Smooth muscle cell of the brain vasculature (primary cell): ENCODE data around the gene NFASC.

Experiments
- DNase-seq: peaks from one replicate; pipeline ENCODE4 v3.0.0-alpha.2; 2012; ENCODE audit warnings: low read depth, low spot score

The NFASC gene

GRCh38 chr1:204959836-204960235, 89.2 kb downstream of the NFASC start:
- no peak for DNase-seq

DNA sequence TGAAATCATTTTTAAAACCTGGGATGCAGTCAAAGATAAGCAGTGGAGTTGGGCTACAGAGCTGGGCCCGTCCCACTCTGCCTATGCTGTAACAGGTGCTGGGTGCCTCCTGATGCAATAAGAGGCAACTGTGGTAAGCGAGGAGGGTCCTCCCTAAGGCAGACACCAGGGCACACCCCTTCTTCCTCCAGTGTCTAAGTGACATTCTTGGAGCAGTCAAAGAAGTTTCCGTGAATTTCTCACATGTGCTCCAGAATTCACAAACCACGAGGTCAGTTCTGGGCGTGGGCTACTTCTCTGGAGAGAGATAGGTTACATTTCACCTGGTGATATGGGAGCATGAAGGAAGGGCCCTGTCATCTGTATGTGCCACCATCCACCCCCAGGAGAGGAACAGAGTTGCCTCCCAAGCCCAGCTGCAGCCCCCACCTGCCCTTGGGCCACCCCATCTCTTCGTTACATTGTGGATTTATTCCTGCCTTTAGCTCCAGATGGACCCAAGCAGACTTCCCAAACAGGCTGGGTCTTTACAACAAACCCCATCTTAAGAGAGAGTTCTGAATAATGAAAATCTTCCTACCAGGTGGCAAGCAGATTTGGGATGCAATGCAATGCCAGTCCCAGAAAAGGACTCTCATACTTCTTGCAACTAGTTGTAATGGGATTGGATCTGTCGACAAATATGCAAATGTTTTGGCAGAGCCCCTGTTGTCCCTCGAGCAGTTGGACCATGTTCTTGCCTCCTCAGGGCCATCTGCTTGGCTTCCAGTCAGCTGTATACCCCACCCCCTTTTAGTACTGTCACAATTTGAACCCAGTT, 89.9 kb downstream of the NFASC start:
- no peak for DNase-seq

- no peak for DNase-seq
Measured at GRCh38 chr1:204961765-204962419, 91.2 kb downstream of the NFASC start.

GRCh38 chr1:204962742-204963632, 92.3 kb downstream of the NFASC start:
- DNase-seq, result no peak

DNA sequence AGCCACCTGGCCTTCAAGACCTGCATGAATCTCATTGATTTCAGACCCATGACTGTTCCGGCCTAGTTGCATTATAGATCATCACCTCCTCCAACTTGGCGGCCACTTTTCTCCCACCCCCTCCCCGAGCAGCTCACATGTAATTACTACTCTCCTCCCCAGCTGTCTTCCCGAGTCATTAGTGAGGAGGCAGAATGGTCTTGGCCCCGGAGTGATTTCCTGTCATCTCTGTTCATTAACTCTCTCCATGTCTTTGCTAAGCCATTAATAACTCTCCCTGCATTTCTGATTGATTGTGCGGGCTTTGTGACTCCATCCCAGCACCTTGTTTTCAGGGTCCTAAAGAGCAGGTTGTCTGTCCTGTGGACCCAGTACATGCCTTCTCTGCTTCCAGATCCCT, 96.8 kb downstream of the NFASC start:
- no peak for DNase-seq

DNA sequence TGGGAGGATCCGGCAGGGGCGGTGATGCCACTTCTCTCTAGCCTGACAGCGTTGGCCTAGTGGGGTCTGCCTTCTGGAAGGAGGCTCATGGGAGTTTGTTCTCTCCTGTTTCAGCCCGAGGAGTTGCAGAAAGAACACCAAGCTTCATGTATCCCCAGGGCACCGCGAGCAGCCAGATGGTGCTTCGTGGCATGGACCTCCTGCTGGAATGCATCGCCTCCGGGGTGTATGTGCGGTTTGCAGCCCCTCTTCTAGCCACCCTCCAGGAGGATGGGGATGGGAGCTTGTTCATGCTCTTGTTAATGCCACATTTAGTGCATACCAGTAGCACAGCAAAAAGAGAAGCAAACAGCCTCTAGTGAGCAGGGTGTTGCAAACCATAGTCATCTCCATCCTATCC, 97.5 kb downstream of the NFASC start:
- DNase-seq, result no peak

GRCh38 chr1:204968951-204969350, 98.3 kb downstream of the NFASC start:
- no peak for DNase-seq

DNA sequence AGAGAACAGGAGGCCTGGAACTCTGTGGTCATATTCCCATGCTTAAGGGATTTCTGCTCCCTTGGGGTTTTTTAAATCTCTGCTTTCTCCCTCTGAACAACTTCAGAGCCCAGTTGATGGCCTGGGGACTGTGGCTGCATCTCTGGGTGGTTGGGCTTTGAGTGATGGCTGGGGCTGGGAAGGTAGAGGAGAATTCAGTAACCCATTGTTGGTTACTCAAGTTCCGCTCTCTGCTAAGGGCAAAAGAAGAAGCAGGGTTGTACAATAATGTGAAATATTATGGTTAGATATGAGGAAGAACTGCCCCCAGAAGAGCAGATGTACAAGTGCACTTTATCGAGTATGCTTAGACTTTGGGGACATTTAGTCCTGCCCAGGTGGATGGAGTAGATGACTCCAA, 100.3 kb downstream of the NFASC start:
- DNase-seq, result no peak

DNA sequence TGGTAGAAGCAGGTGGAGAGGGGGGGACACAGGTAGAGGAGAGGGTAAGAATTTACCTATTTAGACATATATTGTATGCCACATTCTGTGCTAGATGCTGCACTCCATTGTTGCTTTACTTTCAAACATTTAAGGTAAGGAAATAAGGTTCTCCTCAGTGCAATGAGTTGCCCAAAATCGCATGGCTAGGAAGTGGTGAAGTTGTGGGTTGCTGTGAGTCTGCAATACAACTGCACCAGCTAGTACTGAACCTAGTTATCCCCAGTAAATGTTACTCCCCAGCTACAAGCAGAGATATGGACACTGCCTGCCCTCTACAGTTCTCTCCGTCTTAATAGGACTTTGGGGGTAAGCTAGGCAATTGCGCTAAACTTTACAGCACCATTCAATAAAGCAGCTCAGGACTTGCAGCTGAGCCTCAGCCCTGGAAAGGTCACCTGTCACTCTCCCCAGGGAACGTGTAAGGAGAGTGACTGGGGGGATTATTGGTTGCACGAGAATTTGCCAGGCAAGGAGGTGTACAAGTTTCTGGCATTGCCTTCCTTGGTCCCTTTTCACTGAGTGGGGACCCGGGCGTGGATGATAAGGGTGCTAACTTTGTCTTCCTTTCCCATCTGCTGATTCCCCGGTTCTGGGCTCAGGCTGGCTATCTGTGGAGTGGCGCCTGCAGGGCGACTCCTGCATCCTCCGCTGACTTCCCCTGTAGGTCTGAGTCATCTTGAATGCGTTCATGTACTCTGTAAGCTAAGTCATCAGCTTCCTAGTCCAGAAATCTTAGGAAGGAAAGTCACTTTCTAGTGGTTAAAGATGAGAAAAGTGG, 101.1 kb downstream of the NFASC start:
- no peak for DNase-seq

DNA sequence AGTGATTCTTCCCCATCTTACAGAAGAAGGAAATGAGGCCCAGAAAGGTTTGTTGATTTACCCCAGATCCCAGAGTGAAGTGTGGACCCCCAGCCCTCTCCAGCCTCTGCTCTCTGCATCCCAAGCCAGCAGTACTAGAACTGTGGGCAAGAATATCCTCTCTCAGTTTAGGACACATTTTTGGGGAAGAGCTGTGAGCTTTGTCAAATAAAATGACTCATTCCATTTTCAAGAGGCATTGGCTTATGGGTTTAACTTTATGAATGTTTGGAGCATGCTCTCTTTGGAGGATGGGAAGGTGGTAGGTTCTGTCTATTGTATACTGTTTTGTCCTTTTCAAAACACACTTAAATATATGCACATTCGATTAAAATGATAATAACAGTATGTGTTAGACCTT, 101.8 kb downstream of the NFASC start:
- no peak for DNase-seq

- DNase-seq, result no peak
Measured at GRCh38 chr1:204973449-204973848, 102.8 kb downstream of the NFASC start.

DNA sequence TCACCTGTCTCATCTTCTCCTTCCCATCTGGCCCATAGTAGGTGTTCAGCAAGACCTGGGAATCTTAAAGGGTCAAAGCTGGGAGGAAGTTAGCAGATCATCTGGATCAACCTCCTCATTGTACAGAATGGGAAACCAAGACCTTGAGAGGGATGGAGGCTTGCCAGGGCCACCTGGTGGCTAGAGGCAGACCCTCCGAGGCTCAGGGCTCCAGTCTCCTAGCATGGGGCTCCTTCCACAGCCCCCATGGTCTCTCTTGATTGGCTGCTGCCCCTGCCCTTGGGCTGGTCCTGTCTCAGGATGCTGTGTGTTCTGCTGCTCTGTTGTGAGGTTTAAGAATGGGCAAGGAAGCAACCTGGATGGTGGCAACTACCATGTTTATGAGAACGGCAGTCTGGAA, 103.7 kb downstream of the NFASC start:
- no peak for DNase-seq

- no peak for DNase-seq
Measured at GRCh38 chr1:204975021-204975420, 104.4 kb downstream of the NFASC start.

GRCh38 chr1:204975568-204976235, 105.0 kb downstream of the NFASC start:
- peak; percentile 12 for DNase-seq

- DNase-seq, result no peak
Measured at GRCh38 chr1:204976646-204977045, 106.0 kb downstream of the NFASC start.

DNA sequence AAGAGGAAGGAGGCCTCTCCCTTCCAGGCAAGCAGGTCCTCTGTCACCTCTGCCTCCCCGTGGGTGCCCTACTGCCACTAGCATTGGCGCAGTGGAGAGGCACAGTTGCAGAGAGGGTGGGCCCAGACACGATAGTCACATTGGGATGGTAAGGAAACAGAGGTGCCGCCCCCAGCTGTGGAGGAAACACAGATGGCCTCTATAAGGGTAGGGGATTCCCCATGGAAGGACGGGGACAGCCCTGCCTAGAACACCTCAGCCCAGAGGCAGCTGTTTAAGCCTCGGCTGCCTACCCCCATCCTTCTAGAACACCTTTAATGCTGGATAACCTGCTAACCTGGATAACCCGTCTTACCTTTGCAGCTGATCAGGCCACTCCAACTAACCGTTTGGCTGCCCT, 106.7 kb downstream of the NFASC start:
- DNase-seq, result no peak

DNA sequence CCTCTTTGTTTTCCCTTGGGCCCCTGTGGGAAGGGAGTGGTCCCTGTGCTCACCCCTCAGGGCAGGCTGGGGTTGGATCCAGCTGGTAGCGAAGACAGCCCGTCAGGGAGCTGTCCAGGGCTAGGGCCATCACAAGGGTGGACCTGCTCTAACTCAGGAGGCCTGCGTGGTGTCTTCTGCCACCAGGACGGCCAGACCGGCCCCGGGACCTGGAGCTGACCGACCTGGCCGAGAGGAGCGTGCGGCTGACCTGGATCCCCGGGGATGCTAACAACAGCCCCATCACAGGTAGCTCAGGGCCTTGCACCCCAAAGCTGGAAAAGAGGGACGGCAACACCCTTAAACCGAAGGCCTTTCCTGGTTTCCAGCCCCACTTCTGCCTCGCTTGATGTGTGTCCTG, 108.1 kb downstream of the NFASC start:
- DNase-seq, result no peak

- DNase-seq, result no peak
Measured at GRCh38 chr1:204979306-204979705, 108.6 kb downstream of the NFASC start.

DNA sequence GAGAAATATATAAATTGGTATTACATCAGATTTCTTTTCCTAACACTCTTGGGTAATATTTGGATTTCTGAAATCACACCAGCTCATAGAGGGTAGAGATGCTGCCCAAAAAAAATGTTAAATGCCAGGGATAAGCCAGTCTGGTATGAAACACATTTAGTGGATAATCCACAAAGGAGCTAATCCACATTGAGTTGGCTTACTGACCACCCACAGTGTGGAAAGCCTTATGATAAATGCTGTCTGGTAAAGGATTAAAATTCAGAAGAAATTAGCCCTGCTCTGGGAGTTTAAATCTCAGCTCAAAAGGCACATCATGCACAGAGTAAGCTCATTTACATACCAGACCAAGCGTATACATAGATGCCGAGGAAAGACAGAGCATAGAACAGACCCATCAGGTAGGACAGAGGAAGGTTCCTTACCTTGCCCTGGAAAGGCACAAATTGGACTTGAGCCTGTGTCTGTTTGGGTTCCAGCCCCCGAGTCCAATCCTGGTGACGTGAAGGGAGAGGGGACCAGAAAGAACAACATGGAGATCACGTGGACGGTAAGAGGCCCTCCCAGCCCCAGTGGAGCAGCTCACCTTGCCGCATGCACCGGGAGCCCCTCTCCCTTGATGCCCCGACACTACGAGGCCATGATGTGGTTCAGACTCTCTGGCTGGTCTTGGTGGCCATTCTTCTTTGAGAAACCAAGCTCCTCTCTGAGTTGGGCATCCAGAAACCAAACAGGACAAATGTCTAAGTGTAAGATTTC, 109.4 kb downstream of the NFASC start:
- no peak for DNase-seq

DNA sequence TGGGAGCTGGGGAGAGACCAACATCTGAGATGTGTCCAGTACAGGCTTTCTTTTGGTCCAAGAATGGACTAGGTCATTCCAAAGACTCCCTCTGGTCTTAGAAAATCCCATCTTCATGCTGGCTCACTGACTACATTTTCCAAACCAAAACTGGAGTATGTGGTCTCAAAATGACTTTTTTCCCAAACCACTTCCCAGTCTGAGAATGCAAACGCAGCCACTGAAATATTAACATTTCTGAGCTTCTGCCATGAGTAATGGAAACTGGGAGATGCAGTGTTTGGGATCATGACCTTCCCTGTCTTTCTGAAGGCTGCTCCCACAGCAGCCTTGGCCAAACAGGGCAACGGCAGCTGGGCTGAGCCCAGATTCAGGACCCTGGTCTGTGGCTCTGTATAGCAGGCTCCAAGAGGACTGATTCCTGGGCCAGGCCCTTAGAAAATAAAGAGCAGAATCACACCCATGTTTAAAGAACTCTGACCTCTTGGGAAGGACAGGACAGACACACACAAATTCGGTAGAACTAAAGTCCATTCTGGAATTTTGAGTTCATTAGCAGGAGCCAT, 110.3 kb downstream of the NFASC start:
- DNase-seq, result no peak
